Measurements from ENCODE around the gene ZKSCAN5.

Gene ZKSCAN5

GRCh38 chr7:99557940-99558305 is 53.5 kb downstream of the ZKSCAN5 start:
- ChIA-PET CTCF (interaction anchor here (1.0 to 2.2 kb wide), 7 partner anchors 13 to 34 kb away, joined by 3 to 6 read pairs (median 3); no protein-coding TSS in a partner anchor), POLR2A (interaction anchor here (0.9 to 1.8 kb wide), 4 partner anchors 15 to 58 kb away, joined by 3 to 7 read pairs (median 4); partner anchors contain the start of genes ZKSCAN5 and ZNF394)
- no peaks in the 10 kb centered on the region for H3K27me3 ChIP-seq (replicated peaks in 2 of 5; ENCODE audit: control insufficient read depth in 4 of 5, insufficient read depth in 5 of 5, low read length in 4 of 5)
- peak overlapping the region; percentile 81 to 95 (median 92) for H3K4me3 ChIP-seq (ENCODE audit: control insufficient read depth in 1 of 7, extremely low read depth in 1 of 7, insufficient read depth in 4 of 7, low read depth in 2 of 7, low read length in 6 of 7)
- DNase-seq = no peak
- H3K9me3 ChIP-seq (ENCODE audit: control extremely low read depth in 1 of 5, control insufficient read depth in 4 of 5, insufficient read depth in 2 of 5, low read depth in 1 of 5, low read length in 4 of 5) = no peaks in the 10 kb centered on the region
- peaks cover 10 to 48% (median 29%) of the 10 kb centered on the region in 4 experiments for H3K36me3 ChIP-seq (ENCODE audit: control insufficient read depth in 4 of 4, insufficient read depth in 4 of 4, low read length in 3 of 4)
- WGBS (ENCODE audit: insufficient coverage) = 3% methylated on average over 17 of the region's 17 CpGs
- H3K27ac ChIP-seq (ENCODE audit: insufficient read depth in 1 of 2, low read depth in 1 of 2, low read length in 2 of 2, poor library complexity in 1 of 2, severe bottlenecking in 2 of 2) = peak overlapping the region; percentile 86 to 96
- H3K4me1 ChIP-seq (ENCODE audit: control extremely low read depth in 1 of 4, control insufficient read depth in 4 of 4, insufficient read depth in 4 of 4, low read length in 3 of 4) = peaks cover 3 to 20% (median 12%) of the 10 kb centered on the region in 4 experiments

- peak within 1 kb of the TSS; percentile 81 to 95 (median 92) for H3K4me3 ChIP-seq (ENCODE audit: control insufficient read depth in 1 of 7, extremely low read depth in 1 of 7, insufficient read depth in 4 of 7, low read depth in 2 of 7, low read length in 6 of 7)
- peak within 1 kb of the TSS; percentile 86 to 96 for H3K27ac ChIP-seq (ENCODE audit: insufficient read depth in 1 of 2, low read depth in 1 of 2, low read length in 2 of 2, poor library complexity in 1 of 2, severe bottlenecking in 2 of 2)
- ChIA-PET CTCF (interaction anchor here (1.0 to 2.2 kb wide), 5 partner anchors 13 to 31 kb away, joined by 3 to 6 read pairs (median 4); no protein-coding TSS in a partner anchor), POLR2A (interaction anchor here (1.1 to 1.8 kb wide), 5 partner anchors 14 to 463 kb away, joined by 3 to 7 read pairs (median 5); partner anchors contain the start of genes ZKSCAN5 and ZNF394)
- no peaks in the 10 kb centered on the region for H3K27me3 ChIP-seq (replicated peaks in 2 of 5; ENCODE audit: control insufficient read depth in 4 of 5, insufficient read depth in 5 of 5, low read length in 4 of 5)
- H3K36me3 ChIP-seq (ENCODE audit: control insufficient read depth in 4 of 4, insufficient read depth in 4 of 4, low read length in 3 of 4) = peaks cover 11 to 50% (median 32%) of the 10 kb centered on the region in 4 experiments
- peak; percentile 76 to 84 (median 78) for DNase-seq
- H3K9me3 ChIP-seq (ENCODE audit: control extremely low read depth in 1 of 5, control insufficient read depth in 4 of 5, insufficient read depth in 2 of 5, low read depth in 1 of 5, low read length in 4 of 5) = no peaks in the 10 kb centered on the region
- H3K4me1 ChIP-seq (ENCODE audit: control extremely low read depth in 1 of 4, control insufficient read depth in 4 of 4, insufficient read depth in 4 of 4, low read length in 3 of 4) = peaks cover 3 to 20% (median 12%) of the 10 kb centered on the region in 4 experiments
- 0% methylated on average over 61 of the region's 73 CpGs for WGBS (ENCODE audit: insufficient coverage)
Observed at GRCh38 chr7:99558306-99559174, 54.1 kb downstream of the ZKSCAN5 start, which contains the start of gene ZNF655. ZNF655 (plus strand) TSS chr7:99558642; CDS start chr7:99560560, 1,918 bp downstream.

- Histone ChIP-seq H3K4me1 (ENCODE audit: control extremely low read depth in 1 of 4, control insufficient read depth in 4 of 4, insufficient read depth in 4 of 4, low read length in 3 of 4) (peaks cover 3 to 20% (median 12%) of the 10 kb centered on the region in 4 experiments), H3K4me3 (ENCODE audit: control insufficient read depth in 1 of 7, extremely low read depth in 1 of 7, insufficient read depth in 4 of 7, low read depth in 2 of 7, low read length in 6 of 7) (peak overlapping the region; percentile 81 to 95 (median 92)), H3K27ac (ENCODE audit: insufficient read depth in 1 of 2, low read depth in 1 of 2, low read length in 2 of 2, poor library complexity in 1 of 2, severe bottlenecking in 2 of 2) (peak overlapping the region; percentile 86 to 96), H3K9me3 (ENCODE audit: control extremely low read depth in 1 of 5, control insufficient read depth in 4 of 5, insufficient read depth in 2 of 5, low read depth in 1 of 5, low read length in 4 of 5) (no peaks in the 10 kb centered on the region), H3K27me3 (replicated peaks in 2 of 5; ENCODE audit: control insufficient read depth in 4 of 5, insufficient read depth in 5 of 5, low read length in 4 of 5) (no peaks in the 10 kb centered on the region), H3K36me3 (ENCODE audit: control insufficient read depth in 4 of 4, insufficient read depth in 4 of 4, low read length in 3 of 4) (peaks cover 14 to 54% (median 40%) of the 10 kb centered on the region in 4 experiments)
- ChIA-PET POLR2A (interaction anchor here (1.1 to 1.8 kb wide), 4 partner anchors 13 to 462 kb away, joined by 3 to 5 read pairs (median 4); partner anchors contain the start of gene ZKSCAN5), CTCF (interaction anchor here (1.3 to 2.2 kb wide), 3 partner anchors 13 to 32 kb away, joined by 4 to 6 read pairs (median 6); no protein-coding TSS in a partner anchor)
- WGBS (ENCODE audit: insufficient coverage) = 25% methylated on average over 21 of the region's 31 CpGs
- peak; percentile 25 to 48 (median 36) for DNase-seq
Observed at GRCh38 chr7:99559175-99559915, 54.9 kb downstream of the ZKSCAN5 start.

GRCh38 chr7:99560834-99561736 is 56.6 kb downstream of the ZKSCAN5 start:
- ChIA-PET CTCF (no interaction called here), POLR2A (no interaction called here)
- WGBS (ENCODE audit: insufficient coverage) = 98% methylated on average over 7 of the region's 7 CpGs
- H3K27ac ChIP-seq (ENCODE audit: insufficient read depth in 1 of 2, low read depth in 1 of 2, low read length in 2 of 2, poor library complexity in 1 of 2, severe bottlenecking in 2 of 2) = peak overlapping the region in 1 of 2 experiments; percentile 45
- no peaks in the 10 kb centered on the region for H3K9me3 ChIP-seq (ENCODE audit: control extremely low read depth in 1 of 5, control insufficient read depth in 4 of 5, insufficient read depth in 2 of 5, low read depth in 1 of 5, low read length in 4 of 5)
- H3K4me3 ChIP-seq (ENCODE audit: control insufficient read depth in 1 of 7, extremely low read depth in 1 of 7, insufficient read depth in 4 of 7, low read depth in 2 of 7, low read length in 6 of 7) = no peak overlapping the region
- H3K36me3 ChIP-seq (ENCODE audit: control insufficient read depth in 4 of 4, insufficient read depth in 4 of 4, low read length in 3 of 4) = peaks cover 22 to 60% (median 50%) of the 10 kb centered on the region in 4 experiments
- H3K27me3 ChIP-seq (replicated peaks in 2 of 5; ENCODE audit: control insufficient read depth in 4 of 5, insufficient read depth in 5 of 5, low read length in 4 of 5) = no peaks in the 10 kb centered on the region
- DNase-seq = no peak
- H3K4me1 ChIP-seq (ENCODE audit: control extremely low read depth in 1 of 4, control insufficient read depth in 4 of 4, insufficient read depth in 4 of 4, low read length in 3 of 4) = peaks cover 3 to 20% (median 12%) of the 10 kb centered on the region in 4 experiments

GRCh38 chr7:99561737-99562051 is 57.2 kb downstream of the ZKSCAN5 start:
- CTCF ChIA-PET = no interaction called here
- Histone ChIP-seq H3K36me3 (ENCODE audit: control insufficient read depth in 4 of 4, insufficient read depth in 4 of 4, low read length in 3 of 4) (peaks cover 23 to 62% (median 52%) of the 10 kb centered on the region in 4 experiments), H3K27ac (ENCODE audit: insufficient read depth in 1 of 2, low read depth in 1 of 2, low read length in 2 of 2, poor library complexity in 1 of 2, severe bottlenecking in 2 of 2) (no peak overlapping the region), H3K9me3 (ENCODE audit: control extremely low read depth in 1 of 5, control insufficient read depth in 4 of 5, insufficient read depth in 2 of 5, low read depth in 1 of 5, low read length in 4 of 5) (no peaks in the 10 kb centered on the region), H3K27me3 (replicated peaks in 2 of 5; ENCODE audit: control insufficient read depth in 4 of 5, insufficient read depth in 5 of 5, low read length in 4 of 5) (no peaks in the 10 kb centered on the region), H3K4me1 (ENCODE audit: control extremely low read depth in 1 of 4, control insufficient read depth in 4 of 4, insufficient read depth in 4 of 4, low read length in 3 of 4) (peaks cover 3 to 20% (median 12%) of the 10 kb centered on the region in 4 experiments), H3K4me3 (ENCODE audit: control insufficient read depth in 1 of 7, extremely low read depth in 1 of 7, insufficient read depth in 4 of 7, low read depth in 2 of 7, low read length in 6 of 7) (no peak overlapping the region)
- POLR2A ChIA-PET = no interaction called here
- WGBS (ENCODE audit: insufficient coverage) = 100% methylated on average over 2 of the region's 2 CpGs
- no peak for DNase-seq

- ChIA-PET POLR2A (no interaction called here), CTCF (no interaction called here)
- no peaks in the 10 kb centered on the region for H3K27me3 ChIP-seq (replicated peaks in 2 of 5; ENCODE audit: control insufficient read depth in 4 of 5, insufficient read depth in 5 of 5, low read length in 4 of 5)
- H3K27ac ChIP-seq (ENCODE audit: insufficient read depth in 1 of 2, low read depth in 1 of 2, low read length in 2 of 2, poor library complexity in 1 of 2, severe bottlenecking in 2 of 2) = peak overlapping the region in 1 of 2 experiments; percentile 43
- peaks cover 23 to 60% (median 52%) of the 10 kb centered on the region in 4 experiments for H3K36me3 ChIP-seq (ENCODE audit: control insufficient read depth in 4 of 4, insufficient read depth in 4 of 4, low read length in 3 of 4)
- DNase-seq = no peak
- WGBS (ENCODE audit: insufficient coverage) = 100% methylated on average over 5 of the region's 9 CpGs
- no peaks in the 10 kb centered on the region for H3K9me3 ChIP-seq (ENCODE audit: control extremely low read depth in 1 of 5, control insufficient read depth in 4 of 5, insufficient read depth in 2 of 5, low read depth in 1 of 5, low read length in 4 of 5)
- H3K4me1 ChIP-seq (ENCODE audit: control extremely low read depth in 1 of 4, control insufficient read depth in 4 of 4, insufficient read depth in 4 of 4, low read length in 3 of 4) = peaks cover 3 to 17% (median 10%) of the 10 kb centered on the region in 4 experiments
- no peak overlapping the region for H3K4me3 ChIP-seq (ENCODE audit: control insufficient read depth in 1 of 7, extremely low read depth in 1 of 7, insufficient read depth in 4 of 7, low read depth in 2 of 7, low read length in 6 of 7)
Observed at GRCh38 chr7:99562114-99562784, 57.8 kb downstream of the ZKSCAN5 start.

All from common myeloid progenitor, CD34-positive (primary cell).